GM18858 (cell line): Measurements from ENCODE around the gene ELL.
"Not testable (repeated sequence)": the region's sequence is repeated elsewhere in the genome, so short reads cannot be mapped to it uniquely, and the experiment has no call there.

Experiments
- ATAC-seq: cut with Tn5 transposase; IDR thresholded peaks from one replicate; pipeline ENCODE4 v1.9.1; 2021; ENCODE audit not compliant: unreplicated experiment

ELL gene

DNA sequence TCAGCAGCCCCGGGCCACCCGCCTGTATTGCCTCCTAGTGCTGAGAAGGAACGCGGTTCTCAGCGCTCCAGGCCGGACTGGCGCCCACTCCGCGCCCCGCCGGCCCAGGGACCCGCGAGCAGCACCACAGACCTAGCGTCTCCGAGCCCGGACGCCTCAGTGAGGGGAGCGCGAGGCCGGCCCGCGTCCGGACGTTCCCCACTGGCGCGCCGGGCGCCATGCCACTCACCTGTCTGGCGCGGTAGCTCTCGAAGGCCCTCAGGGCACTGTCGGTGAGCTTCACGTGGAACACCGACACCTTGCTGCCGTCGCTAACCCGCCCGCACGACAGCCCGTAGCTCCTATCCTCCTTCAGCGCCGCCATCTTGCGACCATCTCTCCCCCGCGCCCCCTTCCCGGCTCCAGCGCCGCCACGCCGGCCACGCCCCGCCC is at the start of gene ELL:
ELL (minus strand) TSS at position 379 of the 432 bp plus-strand sequence; CDS start at position 364, 15 bp downstream.
- no peak for ATAC-seq

DNA sequence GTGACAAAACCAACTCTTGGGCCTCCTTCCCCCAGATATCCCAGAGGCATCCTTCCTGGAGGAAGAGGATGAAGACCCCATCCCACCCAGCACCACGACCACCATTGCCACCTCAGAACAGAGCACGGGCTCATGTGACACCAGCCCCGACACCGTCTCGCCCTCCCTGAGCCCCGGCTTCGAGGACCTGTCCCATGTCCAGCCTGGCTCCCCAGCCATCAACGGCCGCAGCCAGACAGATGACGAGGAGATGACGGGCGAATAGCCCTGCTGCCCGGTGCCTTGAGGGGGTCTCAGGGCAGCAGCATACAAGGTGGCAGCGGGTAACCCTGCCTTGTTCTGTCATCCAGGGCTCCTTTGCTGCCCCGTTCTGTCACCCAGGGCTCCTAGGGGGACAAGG is 46.5 kb upstream of the ELL start:
- ATAC-seq: no peak

GRCh38 chr19:18566953-18567352 is 45.1 kb upstream of the ELL start:
- no peak for ATAC-seq

- no peak for ATAC-seq
These were observed 40.2 kb upstream of the ELL start for GRCh38 chr19:18562086-18562485.

DNA sequence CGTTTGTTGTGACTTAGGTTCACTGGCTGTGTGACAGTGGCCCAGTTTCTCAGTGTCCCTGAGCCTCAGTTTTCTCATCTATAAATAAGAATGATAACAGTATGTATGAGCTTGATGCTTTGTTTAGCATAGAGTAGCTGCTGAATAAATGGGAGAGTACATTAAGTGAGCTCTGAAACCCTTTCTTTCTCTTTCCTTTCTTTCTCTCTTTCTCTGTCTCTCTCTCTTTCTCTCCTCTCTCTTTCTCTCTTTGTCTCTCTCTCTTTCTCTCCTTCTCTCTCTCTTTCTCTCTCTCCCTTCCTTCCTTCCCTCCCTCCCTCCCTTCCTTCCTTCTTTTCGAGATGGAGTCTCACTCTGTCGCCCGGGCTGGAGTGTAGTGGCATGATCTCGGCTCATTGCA is 37.8 kb upstream of the ELL start:
- no peak for ATAC-seq

GRCh38 chr19:18558604-18559003 is 36.7 kb upstream of the ELL start:
- ATAC-seq: no peak

DNA sequence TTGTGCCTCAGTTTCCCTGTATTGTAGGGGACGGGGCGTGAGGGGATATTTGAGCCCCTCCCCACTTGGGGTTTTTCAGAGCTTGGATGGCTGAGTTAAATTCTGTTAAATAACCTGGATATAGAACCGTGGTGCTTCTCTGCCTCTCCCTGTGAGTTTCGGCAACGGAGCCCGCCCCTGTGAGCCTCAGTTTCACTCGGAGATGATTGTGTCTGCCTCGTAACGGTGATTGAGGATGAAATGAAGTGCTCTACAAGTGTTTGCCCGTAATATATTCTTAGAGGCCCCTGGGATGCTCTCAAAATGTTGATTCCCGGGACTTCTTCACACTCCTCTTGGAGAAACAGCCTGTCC is 36.3 kb upstream of the ELL start:
- ATAC-seq: no peak

DNA sequence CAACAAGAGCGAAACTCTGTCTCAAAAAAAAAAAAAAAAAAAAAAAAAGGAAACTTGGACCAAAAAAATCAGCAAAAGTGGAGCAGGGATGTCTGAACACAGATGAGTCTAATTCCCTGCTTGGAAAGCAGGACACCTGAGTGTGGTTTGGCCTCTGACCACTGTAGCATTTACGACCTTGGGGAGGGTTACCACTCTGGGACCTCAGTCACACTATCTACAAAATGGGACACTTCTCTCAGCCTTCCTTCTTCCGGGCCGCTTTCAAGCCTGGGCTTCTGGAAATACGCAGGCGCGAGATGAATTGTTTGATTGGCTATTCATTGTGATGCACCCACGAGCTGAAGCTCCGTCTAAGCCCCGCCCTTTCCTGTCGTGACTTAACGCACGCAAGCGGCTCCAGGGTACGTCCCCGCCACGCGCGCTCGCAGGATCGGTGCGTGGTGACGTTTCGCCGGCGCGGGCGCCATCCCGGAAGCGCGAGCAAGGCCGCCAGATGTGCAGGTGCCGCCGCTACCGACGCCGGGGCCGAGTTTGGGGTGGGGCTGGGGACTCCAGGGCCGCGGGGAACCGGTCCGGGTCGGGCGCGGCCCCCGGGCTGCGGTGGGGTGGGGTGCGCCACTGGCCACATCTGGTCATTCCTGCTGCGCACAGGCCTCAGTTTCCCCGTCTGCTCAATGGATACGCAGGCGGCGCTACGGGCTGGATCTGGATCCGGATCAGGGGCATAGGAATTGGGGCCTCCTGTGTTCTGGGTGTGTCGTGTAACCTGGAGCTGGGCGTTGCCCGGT is 35.7 kb upstream of the ELL start, which contains the start of gene KXD1:
KXD1 (plus strand) TSS at position 460 of the 791 bp plus-strand sequence. CDS start 4,187 bp downstream, outside the sequence.
- ATAC-seq: peak; percentile 84

GRCh38 chr19:18551631-18552030 is 29.8 kb upstream of the ELL start:
- ATAC-seq: no peak

DNA sequence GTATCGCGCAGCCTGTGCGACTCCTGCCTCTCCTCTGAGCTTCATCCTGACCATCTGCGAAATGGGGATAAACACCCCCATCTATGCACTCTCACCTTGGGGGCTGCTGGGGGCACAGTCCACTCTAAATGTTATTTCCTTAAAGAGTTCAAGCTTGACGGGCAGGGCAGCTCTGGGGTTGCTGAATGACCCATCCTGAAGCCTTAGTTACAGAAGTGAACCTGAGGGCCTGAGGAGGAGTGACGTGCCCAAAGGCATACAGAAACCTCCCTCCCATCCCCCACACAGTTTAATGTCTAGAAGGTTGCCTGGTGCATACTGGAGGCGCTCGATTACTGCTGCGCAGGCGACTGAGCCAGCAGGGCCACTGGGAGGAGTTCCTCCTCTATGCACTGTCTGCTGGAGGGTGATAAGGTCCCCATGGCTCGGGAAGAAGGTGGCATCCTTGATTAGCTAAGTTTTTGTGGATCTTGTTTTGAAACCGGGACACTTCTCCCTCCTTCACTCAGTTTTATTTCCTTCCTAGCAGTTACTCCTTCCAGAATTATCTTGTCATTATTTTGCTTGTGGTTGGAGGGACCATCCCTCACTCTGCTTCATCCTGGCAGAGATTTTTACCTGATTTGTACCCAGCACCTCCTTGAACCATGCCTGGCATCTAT is 22.1 kb upstream of the ELL start:
- ATAC-seq: peak; percentile 31

GRCh38 chr19:18542941-18543813 is 21.3 kb upstream of the ELL start, which contains the start of gene FKBP8:
Gene FKBP8 (minus strand): TSS chr19:18543573. CDS start chr19:18541970, 1,603 bp downstream.
- ATAC-seq: peak; percentile 80

GRCh38 chr19:18541992-18542940 is 20.4 kb upstream of the ELL start:
- no peak for ATAC-seq

- no peak for ATAC-seq
These were observed 19.6 kb upstream of the ELL start for GRCh38 chr19:18541258-18541991.

DNA sequence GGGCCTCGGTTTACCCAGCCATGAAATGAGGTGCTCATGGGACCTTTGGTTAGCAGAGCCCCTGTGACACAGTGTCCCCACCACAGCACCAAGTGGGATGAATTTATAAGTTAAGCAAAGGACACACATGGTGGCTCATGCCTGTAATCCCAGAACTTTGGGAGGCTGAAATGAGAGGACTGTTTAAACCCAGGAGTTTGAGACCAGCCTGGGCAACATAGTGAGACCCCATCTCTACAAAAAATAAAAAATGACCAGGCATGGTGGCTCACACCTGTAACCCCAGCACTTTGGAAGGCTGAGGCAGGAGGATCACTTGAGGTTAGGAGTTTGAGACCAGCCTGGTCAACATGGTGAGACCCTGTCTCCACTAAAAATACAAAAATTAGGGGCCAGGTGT is 18.3 kb upstream of the ELL start:
- not testable (repeated sequence) for ATAC-seq

DNA sequence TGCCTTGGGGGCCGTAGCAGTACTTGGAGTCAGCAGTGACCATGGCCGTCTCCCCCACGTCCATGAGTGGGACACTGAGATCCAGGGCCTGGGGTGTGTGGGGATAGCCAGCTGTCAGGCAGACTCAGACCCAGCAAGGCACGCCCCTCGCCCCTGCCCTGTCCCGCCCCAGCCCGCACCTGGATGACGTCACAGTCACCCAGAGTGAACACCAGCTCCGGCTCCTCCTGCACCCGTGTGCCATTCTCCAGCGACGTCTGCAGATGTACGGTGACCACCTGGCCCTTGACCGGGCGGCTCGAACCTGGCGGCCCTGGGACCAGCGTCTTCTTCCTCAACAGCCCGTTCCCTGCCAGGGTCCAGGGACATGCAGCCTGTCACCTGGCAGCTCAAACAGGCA is 17.5 kb upstream of the ELL start:
- ATAC-seq: no peak

DNA sequence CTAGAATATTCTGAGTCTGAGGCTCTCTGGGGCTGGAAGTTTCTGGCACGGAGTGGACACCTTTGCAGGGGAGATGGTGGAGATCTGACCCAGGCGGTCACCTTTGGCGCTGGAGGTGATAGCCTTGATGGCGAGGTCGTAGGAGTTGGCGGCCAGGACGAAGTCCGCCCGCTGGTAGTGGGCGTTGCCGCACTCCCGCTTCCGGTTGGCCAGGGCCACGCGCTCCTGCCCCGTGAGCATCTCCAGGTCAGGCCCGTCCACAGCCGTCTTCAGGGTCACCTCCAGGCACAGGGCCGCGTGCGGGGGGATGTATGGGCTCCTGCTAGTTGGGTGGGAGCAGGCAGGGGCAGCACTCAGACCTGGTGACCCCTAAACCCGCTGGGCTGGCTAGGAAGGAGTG is 16.2 kb upstream of the ELL start:
- ATAC-seq: no peak

GRCh38 chr19:18537431-18537830 is 15.6 kb upstream of the ELL start:
- ATAC-seq: no peak

GRCh38 chr19:18536475-18536874 is 14.6 kb upstream of the ELL start:
- no peak for ATAC-seq

DNA sequence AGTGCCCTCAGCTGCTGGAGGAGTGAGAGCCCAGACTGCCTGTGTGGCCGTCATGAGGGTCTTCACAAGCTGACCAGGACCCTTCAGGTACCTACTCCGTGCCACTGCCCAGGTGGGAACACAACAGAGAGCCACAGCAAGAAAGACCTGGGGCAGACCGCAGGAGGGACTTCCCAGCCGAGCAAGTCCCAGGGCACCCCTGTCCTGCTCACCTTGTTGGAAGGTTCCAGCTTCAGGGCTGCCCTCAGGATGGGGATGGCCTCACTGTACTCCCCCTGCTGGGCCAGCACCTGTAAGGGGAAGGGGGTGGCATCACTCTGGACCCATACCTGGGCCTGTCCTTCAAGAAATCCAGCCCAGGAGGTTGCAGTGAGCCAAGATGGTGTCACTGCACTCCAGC is 11.2 kb upstream of the ELL start:
- ATAC-seq: no peak
